ENCODE data around the gene TSHR.

- TF ChIP-seq, protein P1, sequence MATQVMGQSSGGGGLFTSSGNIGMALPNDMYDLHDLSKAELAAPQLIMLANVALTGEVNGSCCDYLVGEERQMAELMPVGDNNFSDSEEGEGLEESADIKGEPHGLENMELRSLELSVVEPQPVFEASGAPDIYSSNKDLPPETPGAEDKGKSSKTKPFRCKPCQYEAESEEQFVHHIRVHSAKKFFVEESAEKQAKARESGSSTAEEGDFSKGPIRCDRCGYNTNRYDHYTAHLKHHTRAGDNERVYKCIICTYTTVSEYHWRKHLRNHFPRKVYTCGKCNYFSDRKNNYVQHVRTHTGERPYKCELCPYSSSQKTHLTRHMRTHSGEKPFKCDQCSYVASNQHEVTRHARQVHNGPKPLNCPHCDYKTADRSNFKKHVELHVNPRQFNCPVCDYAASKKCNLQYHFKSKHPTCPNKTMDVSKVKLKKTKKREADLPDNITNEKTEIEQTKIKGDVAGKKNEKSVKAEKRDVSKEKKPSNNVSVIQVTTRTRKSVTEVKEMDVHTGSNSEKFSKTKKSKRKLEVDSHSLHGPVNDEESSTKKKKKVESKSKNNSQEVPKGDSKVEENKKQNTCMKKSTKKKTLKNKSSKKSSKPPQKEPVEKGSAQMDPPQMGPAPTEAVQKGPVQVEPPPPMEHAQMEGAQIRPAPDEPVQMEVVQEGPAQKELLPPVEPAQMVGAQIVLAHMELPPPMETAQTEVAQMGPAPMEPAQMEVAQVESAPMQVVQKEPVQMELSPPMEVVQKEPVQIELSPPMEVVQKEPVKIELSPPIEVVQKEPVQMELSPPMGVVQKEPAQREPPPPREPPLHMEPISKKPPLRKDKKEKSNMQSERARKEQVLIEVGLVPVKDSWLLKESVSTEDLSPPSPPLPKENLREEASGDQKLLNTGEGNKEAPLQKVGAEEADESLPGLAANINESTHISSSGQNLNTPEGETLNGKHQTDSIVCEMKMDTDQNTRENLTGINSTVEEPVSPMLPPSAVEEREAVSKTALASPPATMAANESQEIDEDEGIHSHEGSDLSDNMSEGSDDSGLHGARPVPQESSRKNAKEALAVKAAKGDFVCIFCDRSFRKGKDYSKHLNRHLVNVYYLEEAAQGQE (IDR thresholded peaks at IDR 0.05; ENCODE audit: low read depth) = no peak
- TF ChIP-seq TEAD4 (IDR thresholded peaks at IDR 0.05) (no peak), CEBPB (IDR thresholded peaks at IDR 0.05) (no peak), EGR1 (IDR thresholded peaks at IDR 0.05) (no peak), TAF1 (IDR thresholded peaks at IDR 0.05; ENCODE audit: low read depth) (no peak), RAD21 (IDR thresholded peaks at IDR 0.05; ENCODE audit: low read depth) (no peak)
- TF ChIP-seq, protein P2, sequence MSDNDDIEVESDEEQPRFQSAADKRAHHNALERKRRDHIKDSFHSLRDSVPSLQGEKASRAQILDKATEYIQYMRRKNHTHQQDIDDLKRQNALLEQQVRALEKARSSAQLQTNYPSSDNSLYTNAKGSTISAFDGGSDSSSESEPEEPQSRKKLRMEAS (IDR thresholded peaks at IDR 0.05) = no peak
Measured at GRCh38 chr14:81143793-81144192, 188.4 kb downstream of the TSHR start.

Measured in Ishikawa (cell line).